ENCODE results near the gene FMNL2.

The FMNL2 gene

DNA sequence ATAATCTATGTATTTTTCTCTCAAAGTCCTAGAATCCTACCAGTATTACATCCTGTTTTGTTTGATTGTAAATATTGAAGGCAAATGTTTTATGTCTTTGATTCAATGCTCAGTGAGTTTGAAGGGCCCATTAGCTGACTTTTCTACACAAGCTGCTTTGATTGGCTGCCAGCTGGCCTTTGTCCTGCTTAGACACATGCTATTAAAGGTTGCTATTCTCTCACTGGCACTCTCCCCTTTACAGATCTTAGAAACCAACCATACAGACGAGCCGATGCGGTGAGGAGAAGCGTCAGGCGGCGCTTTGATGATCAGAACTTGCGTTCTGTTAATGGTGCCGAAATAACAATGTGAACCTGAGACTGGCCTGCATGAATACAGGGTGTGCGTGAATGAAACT is 312.6 kb downstream of the FMNL2 start:
- Histone ChIP-seq H3K27ac (ENCODE audit: low read depth in 2 of 2, low read length in 2 of 2) (no peak overlapping the region), H3K9me3 (ENCODE audit: control insufficient read depth in 2 of 2, low read length in 2 of 2) (no peaks in the 10 kb centered on the region), H3K4me3 (ENCODE audit: low read length in 2 of 2) (peak overlapping the region in 1 of 2 donors; percentile 23), H3K27me3 (ENCODE audit: control insufficient read depth in 2 of 2, insufficient read depth in 2 of 2, low read length in 2 of 2) (no peaks in the 10 kb centered on the region), H3K36me3 (ENCODE audit: control insufficient read depth in 2 of 2, insufficient read depth in 2 of 2, low read length in 2 of 2) (peaks cover 5 to 9% of the 10 kb centered on the region in 2 donors), H3K4me1 (ENCODE audit: control insufficient read depth in 2 of 2, insufficient read depth in 2 of 2, low read length in 2 of 2) (peaks cover 0 to 9% of the 10 kb centered on the region in 2 donors), H3K9ac (ENCODE audit: low read depth in 1 of 2, low read length in 2 of 2) (no peak overlapping the region)

DNA sequence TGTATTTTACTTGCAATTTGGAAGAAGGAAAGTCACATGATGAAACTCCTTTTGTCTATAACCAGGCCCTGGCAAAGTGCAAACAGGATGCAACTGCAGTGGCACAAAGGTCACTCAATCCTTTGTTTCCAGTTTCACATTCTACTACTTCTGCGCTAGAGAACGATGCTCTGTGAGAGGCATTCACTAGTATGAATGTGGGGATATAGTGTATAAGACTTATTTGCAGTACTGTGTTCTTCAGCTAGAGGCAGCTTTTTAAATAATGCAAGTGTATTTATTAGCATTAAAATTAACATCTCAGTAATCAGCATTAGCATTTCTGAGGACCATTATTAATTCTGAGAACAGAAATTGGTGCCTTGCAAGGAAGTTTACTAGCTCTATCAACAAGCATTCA is 313.4 kb downstream of the FMNL2 start:
- Histone ChIP-seq H3K27ac (ENCODE audit: low read depth in 2 of 2, low read length in 2 of 2) (no peak overlapping the region), H3K9me3 (ENCODE audit: control insufficient read depth in 2 of 2, low read length in 2 of 2) (no peaks in the 10 kb centered on the region), H3K4me1 (ENCODE audit: control insufficient read depth in 2 of 2, insufficient read depth in 2 of 2, low read length in 2 of 2) (peaks cover 0 to 9% of the 10 kb centered on the region in 2 donors), H3K9ac (ENCODE audit: low read depth in 1 of 2, low read length in 2 of 2) (no peak overlapping the region), H3K4me3 (ENCODE audit: low read length in 2 of 2) (no peak overlapping the region), H3K27me3 (ENCODE audit: control insufficient read depth in 2 of 2, insufficient read depth in 2 of 2, low read length in 2 of 2) (no peaks in the 10 kb centered on the region), H3K36me3 (ENCODE audit: control insufficient read depth in 2 of 2, insufficient read depth in 2 of 2, low read length in 2 of 2) (peaks cover 5 to 9% of the 10 kb centered on the region in 2 donors)

DNA sequence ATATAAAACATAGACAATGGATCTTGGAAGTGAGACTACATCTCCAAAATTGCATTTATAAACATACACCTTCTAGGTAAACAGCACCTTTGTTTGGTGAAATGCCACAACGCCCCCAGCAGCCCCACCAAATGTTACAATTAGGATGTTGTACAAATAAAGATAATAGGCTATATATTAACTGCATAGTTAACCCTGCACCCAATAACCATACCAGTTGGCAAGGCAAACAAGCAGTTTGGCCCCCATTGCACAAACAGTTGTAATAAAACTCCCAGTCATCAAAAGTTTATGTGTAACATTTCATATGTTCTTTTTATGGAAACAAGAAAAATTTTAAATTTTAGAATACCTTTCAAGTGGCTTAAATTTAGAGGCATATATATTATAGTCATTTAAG is 315.0 kb downstream of the FMNL2 start:
- H3K36me3 ChIP-seq (ENCODE audit: control insufficient read depth in 2 of 2, insufficient read depth in 2 of 2, low read length in 2 of 2) = peaks cover 6 to 17% of the 10 kb centered on the region in 2 donors
- H3K27me3 ChIP-seq (ENCODE audit: control insufficient read depth in 2 of 2, insufficient read depth in 2 of 2, low read length in 2 of 2) = no peaks in the 10 kb centered on the region
- no peak overlapping the region for H3K4me3 ChIP-seq (ENCODE audit: low read length in 2 of 2)
- H3K9ac ChIP-seq (ENCODE audit: low read depth in 1 of 2, low read length in 2 of 2) = no peak overlapping the region
- H3K4me1 ChIP-seq (ENCODE audit: control insufficient read depth in 2 of 2, insufficient read depth in 2 of 2, low read length in 2 of 2) = peaks cover 0 to 9% of the 10 kb centered on the region in 2 donors
- H3K9me3 ChIP-seq (ENCODE audit: control insufficient read depth in 2 of 2, low read length in 2 of 2) = no peaks in the 10 kb centered on the region
- H3K27ac ChIP-seq (ENCODE audit: low read depth in 2 of 2, low read length in 2 of 2) = no peak overlapping the region

DNA sequence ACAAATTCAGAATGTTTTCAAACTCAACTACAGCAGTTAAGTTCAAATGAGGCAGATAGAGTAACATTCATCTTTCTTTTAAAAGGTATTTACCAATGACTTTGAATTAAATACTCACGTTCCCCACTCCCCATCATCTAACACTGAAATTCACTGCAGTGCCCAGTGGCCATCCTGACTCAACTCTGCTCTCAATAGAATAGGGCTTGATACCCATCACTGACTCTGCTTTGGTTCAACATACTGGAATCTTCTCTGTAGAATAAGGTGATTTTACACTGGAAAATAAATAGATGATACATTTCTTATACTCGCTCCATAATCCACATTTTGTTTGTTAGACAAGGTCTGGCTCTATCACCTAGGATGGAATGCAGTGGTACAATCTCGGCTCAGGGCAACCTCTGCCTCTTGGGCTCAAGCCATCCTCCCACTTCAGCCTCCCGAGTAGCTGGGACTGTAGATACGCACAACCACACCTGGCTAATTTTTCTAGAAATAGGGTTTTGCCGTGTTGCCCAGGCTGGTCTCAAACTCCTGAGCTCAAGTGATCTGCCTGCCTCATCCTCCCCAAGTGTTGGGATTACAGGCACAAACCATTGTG is 315.9 kb downstream of the FMNL2 start:
- Histone ChIP-seq H3K27me3 (ENCODE audit: control insufficient read depth in 2 of 2, insufficient read depth in 2 of 2, low read length in 2 of 2) (no peaks in the 10 kb centered on the region), H3K36me3 (ENCODE audit: control insufficient read depth in 2 of 2, insufficient read depth in 2 of 2, low read length in 2 of 2) (peaks cover 9 to 22% of the 10 kb centered on the region in 2 donors), H3K27ac (ENCODE audit: low read depth in 2 of 2, low read length in 2 of 2) (no peak overlapping the region), H3K4me3 (ENCODE audit: low read length in 2 of 2) (no peak overlapping the region), H3K4me1 (ENCODE audit: control insufficient read depth in 2 of 2, insufficient read depth in 2 of 2, low read length in 2 of 2) (peaks cover 0 to 9% of the 10 kb centered on the region in 2 donors), H3K9me3 (ENCODE audit: control insufficient read depth in 2 of 2, low read length in 2 of 2) (no peaks in the 10 kb centered on the region), H3K9ac (ENCODE audit: low read depth in 1 of 2, low read length in 2 of 2) (no peak overlapping the region)

DNA sequence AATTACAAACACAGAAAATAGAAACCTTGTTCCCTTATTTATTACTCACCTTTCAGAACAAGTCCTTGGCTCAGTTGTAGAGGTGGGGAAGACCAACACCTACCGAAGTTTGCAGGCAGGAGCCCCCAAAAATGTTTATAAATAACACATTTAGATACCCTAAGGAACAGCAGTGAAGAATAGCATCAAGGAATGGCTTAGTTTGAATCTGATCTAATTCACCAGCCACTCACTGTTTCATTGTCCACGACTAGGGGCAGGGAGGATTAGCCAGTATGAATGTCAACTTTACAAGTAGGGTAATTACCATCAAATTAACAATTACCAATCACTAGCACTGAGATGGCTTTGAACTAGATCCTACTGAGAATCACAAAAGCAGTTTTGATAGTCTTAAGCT is 316.9 kb downstream of the FMNL2 start:
- no peak overlapping the region for H3K4me3 ChIP-seq (ENCODE audit: low read length in 2 of 2)
- no peaks in the 10 kb centered on the region for H3K9me3 ChIP-seq (ENCODE audit: control insufficient read depth in 2 of 2, low read length in 2 of 2)
- peaks cover 17 to 30% of the 10 kb centered on the region in 2 donors for H3K36me3 ChIP-seq (ENCODE audit: control insufficient read depth in 2 of 2, insufficient read depth in 2 of 2, low read length in 2 of 2)
- H3K27me3 ChIP-seq (ENCODE audit: control insufficient read depth in 2 of 2, insufficient read depth in 2 of 2, low read length in 2 of 2) = no peaks in the 10 kb centered on the region
- H3K4me1 ChIP-seq (ENCODE audit: control insufficient read depth in 2 of 2, insufficient read depth in 2 of 2, low read length in 2 of 2) = peaks cover 0 to 9% of the 10 kb centered on the region in 2 donors
- H3K9ac ChIP-seq (ENCODE audit: low read depth in 1 of 2, low read length in 2 of 2) = no peak overlapping the region
- H3K27ac ChIP-seq (ENCODE audit: low read depth in 2 of 2, low read length in 2 of 2) = no peak overlapping the region

DNA sequence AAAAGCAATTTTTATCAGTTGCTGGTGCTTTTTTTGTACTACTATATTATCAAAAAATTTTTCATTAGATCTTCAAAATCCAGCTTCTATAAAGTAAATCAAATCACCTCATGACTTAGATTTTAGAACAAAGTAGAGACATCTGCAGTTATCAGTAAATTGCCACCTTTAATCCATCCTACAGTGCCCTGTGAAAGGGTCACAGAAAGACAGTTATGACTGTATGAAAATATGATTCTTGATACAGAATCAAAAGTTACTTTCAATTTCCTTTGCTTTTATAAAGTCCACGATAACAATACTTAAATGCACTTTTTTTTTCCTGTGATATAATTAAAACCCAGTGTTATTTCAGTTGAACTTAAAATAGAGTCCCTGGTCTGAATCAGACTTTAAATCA is 320.9 kb downstream of the FMNL2 start:
- H3K27ac ChIP-seq (ENCODE audit: low read depth in 2 of 2, low read length in 2 of 2) = no peak overlapping the region
- H3K9ac ChIP-seq (ENCODE audit: low read depth in 1 of 2, low read length in 2 of 2) = no peak overlapping the region
- no peak overlapping the region for H3K4me3 ChIP-seq (ENCODE audit: low read length in 2 of 2)
- H3K36me3 ChIP-seq (ENCODE audit: control insufficient read depth in 2 of 2, insufficient read depth in 2 of 2, low read length in 2 of 2) = peaks cover 41 to 63% of the 10 kb centered on the region in 2 donors
- no peaks in the 10 kb centered on the region for H3K9me3 ChIP-seq (ENCODE audit: control insufficient read depth in 2 of 2, low read length in 2 of 2)
- no peaks in the 10 kb centered on the region for H3K4me1 ChIP-seq (ENCODE audit: control insufficient read depth in 2 of 2, insufficient read depth in 2 of 2, low read length in 2 of 2)
- H3K27me3 ChIP-seq (ENCODE audit: control insufficient read depth in 2 of 2, insufficient read depth in 2 of 2, low read length in 2 of 2) = no peaks in the 10 kb centered on the region

DNA sequence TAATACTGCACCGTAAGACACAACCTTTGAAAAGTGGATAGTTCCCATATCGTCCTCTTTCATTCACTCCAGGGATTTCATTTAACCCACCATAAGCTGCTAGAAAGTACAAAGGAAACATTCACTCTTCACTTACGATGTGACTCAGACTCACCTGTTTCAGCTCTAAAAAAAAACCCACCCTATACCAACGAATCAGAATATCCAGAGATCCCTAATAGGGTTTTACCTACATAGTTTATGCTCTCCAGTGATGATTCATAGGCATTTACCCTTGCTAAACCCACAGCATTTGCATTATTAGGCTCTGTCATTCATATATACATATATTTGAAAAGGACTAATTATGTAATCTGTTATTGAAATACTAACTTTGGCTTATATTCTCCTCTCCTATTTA is 322.1 kb downstream of the FMNL2 start:
- peaks cover 48 to 66% of the 10 kb centered on the region in 2 donors for H3K36me3 ChIP-seq (ENCODE audit: control insufficient read depth in 2 of 2, insufficient read depth in 2 of 2, low read length in 2 of 2)
- no peak overlapping the region for H3K9ac ChIP-seq (ENCODE audit: low read depth in 1 of 2, low read length in 2 of 2)
- no peak overlapping the region for H3K4me3 ChIP-seq (ENCODE audit: low read length in 2 of 2)
- H3K27me3 ChIP-seq (ENCODE audit: control insufficient read depth in 2 of 2, insufficient read depth in 2 of 2, low read length in 2 of 2) = no peaks in the 10 kb centered on the region
- no peaks in the 10 kb centered on the region for H3K9me3 ChIP-seq (ENCODE audit: control insufficient read depth in 2 of 2, low read length in 2 of 2)
- H3K27ac ChIP-seq (ENCODE audit: low read depth in 2 of 2, low read length in 2 of 2) = no peak overlapping the region
- no peaks in the 10 kb centered on the region for H3K4me1 ChIP-seq (ENCODE audit: control insufficient read depth in 2 of 2, insufficient read depth in 2 of 2, low read length in 2 of 2)

DNA sequence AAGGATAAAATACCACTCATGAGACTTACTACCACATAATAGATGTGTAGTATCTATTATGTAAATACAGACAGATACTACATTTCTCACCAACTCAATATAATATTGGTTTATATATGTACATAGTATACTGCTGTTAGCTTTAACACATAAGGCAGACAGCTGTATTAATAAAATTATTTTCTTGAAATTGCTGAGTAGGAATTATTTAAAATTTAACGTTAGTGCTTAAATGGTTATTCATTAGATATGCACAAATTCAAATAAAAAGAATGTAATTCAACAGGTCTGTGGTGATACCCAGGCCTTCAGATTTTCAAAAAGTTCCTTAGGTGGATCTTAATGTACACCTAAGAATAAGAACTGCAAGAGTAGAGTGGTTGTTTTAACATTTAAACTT is 323.2 kb downstream of the FMNL2 start:
- Histone ChIP-seq H3K9me3 (ENCODE audit: control insufficient read depth in 2 of 2, low read length in 2 of 2) (no peaks in the 10 kb centered on the region), H3K36me3 (ENCODE audit: control insufficient read depth in 2 of 2, insufficient read depth in 2 of 2, low read length in 2 of 2) (peaks cover 55 to 67% of the 10 kb centered on the region in 2 donors), H3K27me3 (ENCODE audit: control insufficient read depth in 2 of 2, insufficient read depth in 2 of 2, low read length in 2 of 2) (no peaks in the 10 kb centered on the region), H3K9ac (ENCODE audit: low read depth in 1 of 2, low read length in 2 of 2) (no peak overlapping the region), H3K4me3 (ENCODE audit: low read length in 2 of 2) (no peak overlapping the region), H3K27ac (ENCODE audit: low read depth in 2 of 2, low read length in 2 of 2) (no peak overlapping the region), H3K4me1 (ENCODE audit: control insufficient read depth in 2 of 2, insufficient read depth in 2 of 2, low read length in 2 of 2) (no peaks in the 10 kb centered on the region)

DNA sequence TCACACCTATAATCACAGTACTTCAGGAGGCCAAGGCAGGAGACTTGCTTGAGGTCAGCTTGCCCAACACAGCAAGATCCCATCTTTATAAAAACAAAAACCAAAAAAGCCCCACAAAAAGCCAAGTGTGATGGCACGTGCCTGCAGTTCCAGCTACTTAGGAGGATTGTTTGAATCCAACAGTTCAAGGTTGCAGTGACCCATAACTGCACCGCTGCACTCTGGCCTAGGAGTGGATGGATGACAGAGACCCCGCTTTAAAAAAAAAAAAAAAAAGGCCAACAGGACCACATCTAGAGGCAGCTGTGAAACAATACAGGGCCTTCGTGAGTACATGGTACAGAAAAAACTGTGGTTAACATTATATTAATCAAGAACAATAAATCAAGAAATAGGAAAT is 326.1 kb downstream of the FMNL2 start:
- Histone ChIP-seq H3K27me3 (ENCODE audit: control insufficient read depth in 2 of 2, insufficient read depth in 2 of 2, low read length in 2 of 2) (no peaks in the 10 kb centered on the region), H3K9ac (ENCODE audit: low read depth in 1 of 2, low read length in 2 of 2) (no peak overlapping the region), H3K27ac (ENCODE audit: low read depth in 2 of 2, low read length in 2 of 2) (no peak overlapping the region), H3K36me3 (ENCODE audit: control insufficient read depth in 2 of 2, insufficient read depth in 2 of 2, low read length in 2 of 2) (peaks cover 64 to 74% of the 10 kb centered on the region in 2 donors), H3K4me1 (ENCODE audit: control insufficient read depth in 2 of 2, insufficient read depth in 2 of 2, low read length in 2 of 2) (no peaks in the 10 kb centered on the region), H3K9me3 (ENCODE audit: control insufficient read depth in 2 of 2, low read length in 2 of 2) (no peaks in the 10 kb centered on the region), H3K4me3 (ENCODE audit: low read length in 2 of 2) (no peak overlapping the region)

DNA sequence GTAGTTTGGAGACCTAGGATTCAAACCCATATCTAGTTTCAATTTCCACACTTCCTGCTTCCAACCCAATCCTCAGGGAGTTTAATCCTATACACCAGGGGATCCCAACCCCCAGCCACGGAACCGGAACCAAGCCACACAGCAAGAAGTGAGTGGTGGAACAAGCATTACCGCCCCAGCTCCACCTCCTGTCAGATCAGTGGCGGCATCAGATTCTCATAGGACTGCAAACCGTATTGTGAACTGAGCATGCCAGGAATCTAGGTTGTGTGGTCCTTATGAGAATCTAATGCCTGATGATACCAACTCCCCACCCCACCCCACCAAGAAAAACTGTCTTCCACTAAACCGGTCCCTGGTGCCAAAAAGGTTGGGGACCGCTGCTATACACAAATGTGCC is 329.8 kb downstream of the FMNL2 start:
- Histone ChIP-seq H3K27me3 (ENCODE audit: control insufficient read depth in 2 of 2, insufficient read depth in 2 of 2, low read length in 2 of 2) (no peaks in the 10 kb centered on the region), H3K4me3 (ENCODE audit: low read length in 2 of 2) (no peak overlapping the region), H3K9me3 (ENCODE audit: control insufficient read depth in 2 of 2, low read length in 2 of 2) (no peaks in the 10 kb centered on the region), H3K9ac (ENCODE audit: low read depth in 1 of 2, low read length in 2 of 2) (no peak overlapping the region), H3K4me1 (ENCODE audit: control insufficient read depth in 2 of 2, insufficient read depth in 2 of 2, low read length in 2 of 2) (no peaks in the 10 kb centered on the region), H3K27ac (ENCODE audit: low read depth in 2 of 2, low read length in 2 of 2) (no peak overlapping the region), H3K36me3 (ENCODE audit: control insufficient read depth in 2 of 2, insufficient read depth in 2 of 2, low read length in 2 of 2) (peaks cover 63 to 68% of the 10 kb centered on the region in 2 donors)

DNA sequence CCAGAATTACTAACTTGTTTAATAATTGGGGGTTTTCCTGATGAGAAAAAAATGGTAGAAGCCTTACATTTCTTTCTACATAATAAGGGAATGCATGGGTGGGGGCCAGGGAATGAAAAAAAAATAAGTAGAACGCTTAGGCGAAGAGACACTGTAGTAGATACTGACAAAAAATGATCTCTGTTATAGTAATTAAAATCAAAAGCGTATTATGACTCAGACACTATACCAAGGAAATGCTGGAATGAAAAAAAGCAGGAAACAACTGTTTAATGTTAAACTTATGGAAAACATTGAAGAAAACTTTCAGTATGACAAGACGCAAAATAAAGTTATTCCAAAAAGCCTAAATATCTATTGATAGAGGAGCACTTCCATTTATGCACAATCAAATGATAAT is 339.4 kb downstream of the FMNL2 start:
- H3K36me3 ChIP-seq (ENCODE audit: control insufficient read depth in 2 of 2, insufficient read depth in 2 of 2, low read length in 2 of 2) = peaks cover 51 to 63% of the 10 kb centered on the region in 2 donors
- no peak overlapping the region for H3K9ac ChIP-seq (ENCODE audit: low read depth in 1 of 2, low read length in 2 of 2)

More for the DNA sequence above, 339.4 kb downstream of the FMNL2 start:
- Histone ChIP-seq H3K4me3 (ENCODE audit: low read length in 2 of 2) (no peak overlapping the region), H3K27ac (ENCODE audit: low read depth in 2 of 2, low read length in 2 of 2) (no peak overlapping the region), H3K4me1 (ENCODE audit: control insufficient read depth in 2 of 2, insufficient read depth in 2 of 2, low read length in 2 of 2) (no peaks in the 10 kb centered on the region), H3K9me3 (ENCODE audit: control insufficient read depth in 2 of 2, low read length in 2 of 2) (no peaks in the 10 kb centered on the region), H3K27me3 (ENCODE audit: control insufficient read depth in 2 of 2, insufficient read depth in 2 of 2, low read length in 2 of 2) (no peaks in the 10 kb centered on the region)
